ENCODE measurements around the gene AATK. TPM values are rescaled to one million over a fixed set of nuclear protein-coding genes. Genes with fewer than 3 reads are reported as not detected.

AATK gene
- total and polyA plus RNA-seq, 2 of the 13 experiments (the other 11 are each of a cell fraction or from before 2014, with no cell fraction given) = 2.9 to 8.4 TPM

- TF ChIP-seq ZNF687 (CRISPR knock-in tag; IDR thresholded peaks at IDR 0.05) = peak; percentile 60
- no peak for TF ChIP-seq MBNL3 (CRISPR knock-in tag; conservative IDR thresholded peaks at IDR 0.05)
- TF ChIP-seq MTA3 (CRISPR knock-in tag; IDR thresholded peaks at IDR 0.05) = no peak
- TF ChIP-seq ZNF142 (CRISPR knock-in tag; IDR thresholded peaks at IDR 0.05) = no peak
- no peak for TF ChIP-seq KAT8 (CRISPR knock-in tag; IDR thresholded peaks at IDR 0.05)
- TF ChIP-seq TP53 (CRISPR knock-in tag; conservative IDR thresholded peaks at IDR 0.05) = no peak
Observed at GRCh38 chr17:81186203-81186602, 20.2 kb upstream of the AATK start (continued).

Data from HepG2 (cell line).